Glutamatergic neuron (in vitro differentiated cells): ENCODE data around the gene NCAPG2. TPM values are rescaled to one million over a fixed set of nuclear protein-coding genes. Genes with fewer than 3 reads are reported as not detected.

Source experiments
- DNase-seq: peaks from one replicate; pipeline ENCODE4 v3.0.0; 2022
- H3K27ac Mint-ChIP-seq: one replicate; pipeline ENCODE4 v1.8.0; 2020; ENCODE audit warnings: mild to moderate bottlenecking, mixed read lengths, inconsistent platforms; ENCODE audit not compliant: unreplicated experiment
- H3K27me3 Mint-ChIP-seq: one replicate; pipeline ENCODE4 v1.8.0; 2020; ENCODE audit warnings: mild to moderate bottlenecking, moderate library complexity, mixed read lengths, inconsistent platforms; ENCODE audit not compliant: unreplicated experiment
- H3K36me3 Mint-ChIP-seq: one replicate; pipeline ENCODE4 v1.8.0; 2020; ENCODE audit warnings: mild to moderate bottlenecking, mixed read lengths, inconsistent platforms; ENCODE audit not compliant: unreplicated experiment
- H3K4me1 Mint-ChIP-seq: one replicate; pipeline ENCODE4 v1.8.0; 2020; ENCODE audit warnings: mild to moderate bottlenecking, low read depth, mixed read lengths, inconsistent platforms; ENCODE audit not compliant: unreplicated experiment
- H3K4me3 Mint-ChIP-seq: one replicate; pipeline ENCODE4 v1.8.0; 2020; ENCODE audit warnings: mild to moderate bottlenecking, mixed read lengths, inconsistent platforms; ENCODE audit not compliant: unreplicated experiment
- H3K9me3 Mint-ChIP-seq: one replicate; pipeline ENCODE4 v1.8.0; 2020; ENCODE audit warnings: mild to moderate bottlenecking, moderate library complexity, mixed read lengths, inconsistent platforms; ENCODE audit not compliant: unreplicated experiment
- total RNA-seq: library from RNA; stranded (reverse); fragmentation: NEBNext Ultra II Directional; extraction: Animal tissue kit (Norgen Biotek cat#: 25700); gene quantifications from one replicate; pipeline ENCODE4 v1.2.1, GENCODE V29; 2021; ENCODE audit not compliant: unreplicated experiment
- TF ChIP-seq, protein P1 (sequence below): fragments of 200-600 bp; sonication (generic); IDR thresholded peaks from one replicate; pipeline ENCODE4 v1.5.0; 2021; ENCODE audit not compliant: partially characterized antibody, unreplicated experiment

Gene NCAPG2
- total RNA-seq, 1 donor from 2014 or later = 27.2 TPM

DNA sequence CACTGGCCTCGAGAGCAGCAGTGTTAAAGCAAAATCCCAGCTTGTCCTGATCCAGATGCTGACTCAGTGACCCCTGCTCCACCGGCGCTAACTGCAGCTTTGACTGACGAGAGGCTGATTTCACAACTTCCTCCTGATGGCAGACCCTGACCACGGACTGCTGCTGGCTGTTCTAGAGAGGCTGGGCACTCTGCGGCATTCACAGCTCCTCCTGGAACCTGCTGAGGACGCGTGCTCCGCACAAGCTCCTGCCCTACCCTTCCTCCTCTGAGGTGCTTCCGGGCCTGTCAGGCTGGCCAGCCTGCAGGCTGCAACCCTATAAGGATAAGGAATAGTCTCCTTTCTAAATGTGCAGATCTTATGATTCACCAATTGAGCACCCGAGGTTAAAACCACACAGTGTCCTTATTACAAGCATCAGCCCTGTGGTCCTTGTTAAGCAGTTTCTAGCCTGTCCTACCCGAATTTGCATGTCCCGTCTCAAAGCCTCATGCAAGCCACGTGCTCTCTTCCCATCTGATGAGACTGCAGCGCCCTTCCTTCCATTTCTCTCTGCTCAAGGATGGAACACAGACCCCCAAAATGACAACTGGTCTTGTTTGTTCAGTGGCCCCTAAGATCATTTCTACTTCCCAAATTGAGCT lies 35.5 kb upstream of the NCAPG2 start:
- no peak overlapping the region for H3K4me3 Mint-ChIP-seq
- H3K9me3 Mint-ChIP-seq = no peaks in the 10 kb centered on the region
- no peak overlapping the region for H3K27ac Mint-ChIP-seq
- peaks cover 2% of the 10 kb centered on the region for H3K36me3 Mint-ChIP-seq
- TF ChIP-seq, protein P1, sequence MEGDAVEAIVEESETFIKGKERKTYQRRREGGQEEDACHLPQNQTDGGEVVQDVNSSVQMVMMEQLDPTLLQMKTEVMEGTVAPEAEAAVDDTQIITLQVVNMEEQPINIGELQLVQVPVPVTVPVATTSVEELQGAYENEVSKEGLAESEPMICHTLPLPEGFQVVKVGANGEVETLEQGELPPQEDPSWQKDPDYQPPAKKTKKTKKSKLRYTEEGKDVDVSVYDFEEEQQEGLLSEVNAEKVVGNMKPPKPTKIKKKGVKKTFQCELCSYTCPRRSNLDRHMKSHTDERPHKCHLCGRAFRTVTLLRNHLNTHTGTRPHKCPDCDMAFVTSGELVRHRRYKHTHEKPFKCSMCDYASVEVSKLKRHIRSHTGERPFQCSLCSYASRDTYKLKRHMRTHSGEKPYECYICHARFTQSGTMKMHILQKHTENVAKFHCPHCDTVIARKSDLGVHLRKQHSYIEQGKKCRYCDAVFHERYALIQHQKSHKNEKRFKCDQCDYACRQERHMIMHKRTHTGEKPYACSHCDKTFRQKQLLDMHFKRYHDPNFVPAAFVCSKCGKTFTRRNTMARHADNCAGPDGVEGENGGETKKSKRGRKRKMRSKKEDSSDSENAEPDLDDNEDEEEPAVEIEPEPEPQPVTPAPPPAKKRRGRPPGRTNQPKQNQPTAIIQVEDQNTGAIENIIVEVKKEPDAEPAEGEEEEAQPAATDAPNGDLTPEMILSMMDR = no peak
- DNase-seq = no peak
- H3K27me3 Mint-ChIP-seq = no peaks in the 10 kb centered on the region
- H3K4me1 Mint-ChIP-seq = peaks cover 3% of the 10 kb centered on the region

GRCh38 chr7:158738841-158739240 lies 34.2 kb upstream of the NCAPG2 start:
- no peak for DNase-seq
- H3K36me3 Mint-ChIP-seq = peaks cover 8% of the 10 kb centered on the region
- H3K4me3 Mint-ChIP-seq = no peak overlapping the region
- H3K27ac Mint-ChIP-seq = no peak overlapping the region
- no peaks in the 10 kb centered on the region for H3K9me3 Mint-ChIP-seq
- TF ChIP-seq, protein P1 = no peak
- no peaks in the 10 kb centered on the region for H3K27me3 Mint-ChIP-seq
- peaks cover 3% of the 10 kb centered on the region for H3K4me1 Mint-ChIP-seq

DNA sequence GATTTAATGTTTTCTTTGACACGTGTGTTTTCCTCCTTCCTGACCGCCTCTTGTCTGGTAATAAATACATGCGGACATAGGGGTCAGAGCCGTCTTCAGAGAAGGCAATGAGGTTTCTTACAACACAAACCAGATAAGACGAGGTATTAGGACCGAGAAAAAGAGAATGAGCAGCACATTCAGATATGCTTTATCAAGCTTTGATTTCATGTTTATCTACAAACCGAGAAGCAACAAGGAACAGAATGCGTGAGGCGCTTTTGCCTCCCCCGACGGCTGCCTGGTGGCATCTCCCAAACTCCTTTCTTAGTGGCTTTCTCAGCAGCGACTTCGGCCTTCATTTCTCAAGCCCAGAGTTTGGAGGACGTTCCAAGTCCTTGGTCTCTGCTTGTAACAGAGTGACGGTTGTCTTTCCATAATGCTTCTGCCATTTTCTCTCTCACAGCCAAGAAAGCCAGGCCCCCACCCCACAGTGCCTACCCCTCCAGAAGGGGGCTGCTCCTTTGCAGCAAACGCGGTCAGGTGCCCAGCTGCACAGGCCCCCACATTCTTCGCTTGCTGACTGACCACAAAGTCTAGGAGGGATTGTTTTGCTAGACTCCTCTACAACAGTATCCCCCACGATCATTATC lies 32.6 kb upstream of the NCAPG2 start:
- DNase-seq = no peak
- Mint-ChIP-seq H3K4me1 (no peaks in the 10 kb centered on the region), H3K9me3 (no peaks in the 10 kb centered on the region), H3K27ac (no peak overlapping the region), H3K27me3 (no peaks in the 10 kb centered on the region), H3K4me3 (no peak overlapping the region), H3K36me3 (peaks cover 8% of the 10 kb centered on the region)
- TF ChIP-seq, protein P1 = no peak

DNA sequence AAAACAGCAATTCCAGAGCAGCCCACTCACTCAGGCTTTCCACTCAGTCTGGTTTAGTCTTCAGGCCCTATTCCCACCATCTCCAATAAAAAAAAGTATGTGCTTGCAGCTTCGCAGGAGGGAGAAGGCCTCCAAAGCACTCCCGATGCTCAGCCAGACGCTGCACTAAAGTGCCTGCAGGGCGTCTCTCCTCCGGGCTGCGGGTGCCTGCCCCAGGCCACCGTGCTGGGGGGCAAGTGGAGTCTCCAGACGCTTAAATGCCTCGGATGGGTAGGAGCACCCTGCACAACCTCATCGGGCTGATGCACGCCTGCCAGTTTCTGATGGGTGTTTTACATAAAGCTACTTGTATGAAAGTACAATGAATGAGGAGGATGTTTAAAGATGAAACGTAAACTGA lies 31.3 kb upstream of the NCAPG2 start:
- TF ChIP-seq, protein P1 = no peak
- Mint-ChIP-seq H3K4me1 (no peaks in the 10 kb centered on the region), H3K36me3 (peaks cover 8% of the 10 kb centered on the region), H3K27ac (no peak overlapping the region), H3K4me3 (no peak overlapping the region), H3K27me3 (no peaks in the 10 kb centered on the region), H3K9me3 (no peaks in the 10 kb centered on the region)
- DNase-seq = no peak

DNA sequence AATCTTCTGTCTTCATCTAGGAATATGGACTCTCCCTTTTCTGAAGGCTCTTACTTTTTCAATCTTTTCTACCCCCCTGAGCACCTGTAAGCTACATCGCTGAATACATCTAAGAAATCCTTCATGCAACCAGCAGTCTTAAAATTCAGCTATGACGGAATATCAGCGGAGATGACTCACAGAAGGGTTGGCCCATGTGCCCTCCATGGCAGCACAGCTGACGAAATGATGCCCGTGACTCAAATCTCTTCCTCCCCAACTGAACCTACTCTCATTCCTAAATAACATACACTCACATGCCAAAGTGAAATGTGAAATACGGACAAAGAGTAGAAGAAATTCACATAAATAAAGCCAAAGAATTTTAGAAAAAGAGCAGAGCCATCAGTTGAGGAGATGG lies 30.3 kb upstream of the NCAPG2 start:
- Mint-ChIP-seq H3K9me3 (no peaks in the 10 kb centered on the region), H3K4me1 (no peaks in the 10 kb centered on the region), H3K4me3 (no peak overlapping the region), H3K27ac (no peak overlapping the region), H3K36me3 (peaks cover 8% of the 10 kb centered on the region), H3K27me3 (no peaks in the 10 kb centered on the region)
- TF ChIP-seq, protein P1 = no peak
- DNase-seq = no peak
